GM12801 (cell line): ENCODE results near the gene ACP4.

Source experiments
- CTCF ChIP-seq: IDR thresholded peaks from one replicate; pipeline ENCODE4 v1.5.1; 2011; ENCODE audit warnings: control low read depth; ENCODE audit not compliant: insufficient read length; ENCODE audit errors: extremely low read depth

The ACP4 gene

GRCh38 chr19:50832666-50833065 lies 42.5 kb downstream of the ACP4 start:
- no peak for TF ChIP-seq CTCF

GRCh38 chr19:50833117-50833801 lies 43.0 kb downstream of the ACP4 start, which contains the start of gene KLK15:
Gene KLK15 (minus strand): TSS chr19:50833574. CDS start chr19:50831492, 2,082 bp downstream.
- no peak for TF ChIP-seq CTCF

GRCh38 chr19:50833802-50834167 lies 43.6 kb downstream of the ACP4 start:
- no peak for TF ChIP-seq CTCF

- TF ChIP-seq CTCF: no peak
Observed at GRCh38 chr19:50835103-50835784, 45.0 kb downstream of the ACP4 start.

- TF ChIP-seq CTCF: no peak
Observed at GRCh38 chr19:50835785-50836542, 45.7 kb downstream of the ACP4 start.

- TF ChIP-seq CTCF: no peak
Observed at GRCh38 chr19:50836543-50837195, 46.5 kb downstream of the ACP4 start.

GRCh38 chr19:50837300-50837699 lies 47.1 kb downstream of the ACP4 start:
- no peak for TF ChIP-seq CTCF
